Neural cell (in vitro differentiated cells): ENCODE measurements around the gene ALS2CL. TPM values are rescaled to one million over a fixed set of nuclear protein-coding genes. Genes with fewer than 3 reads are reported as not detected.

Experiments used
- H2AFZ ChIP-seq: fragments of 200-600, 300-800 bp; sonication (generic), shearing (Covaris generic); 2 replicates; pipeline ENCODE4 v1.6.0; 2014; ENCODE audit warnings: low read depth, mild to moderate bottlenecking, antibody characterized with exemption, low read length, moderate library complexity
- H3F3A ChIP-seq: fragments of 200-600 bp; shearing (Covaris generic); 2 replicates; pipeline ENCODE4 v1.6.1; 2016; ENCODE audit warnings: mild to moderate bottlenecking, moderate library complexity, mixed read lengths, antibody characterized with exemption, low read length; ENCODE audit not compliant: insufficient read depth, poor library complexity, severe bottlenecking
- H3K27ac ChIP-seq: fragments of 200-600, 300-800 bp; sonication (generic), shearing (Covaris generic); 2 replicates; pipeline ENCODE4 v1.5.1; 2014; ENCODE audit warnings: mild to moderate bottlenecking, low read length, moderate library complexity
- H3K27me3 ChIP-seq: fragments of 300-800, 200-600 bp; sonication (generic), shearing (Covaris generic); 2 replicates; pipeline ENCODE4 v1.6.0; 2014; ENCODE audit warnings: mild to moderate bottlenecking, low read depth, low read length, moderate library complexity; ENCODE audit not compliant: insufficient read depth
- H3K36me3 ChIP-seq: fragments of 300-800, 200-600 bp; sonication (generic), shearing (Covaris generic); 2 replicates; pipeline ENCODE4 v1.5.1; 2014; ENCODE audit warnings: mild to moderate bottlenecking, antibody characterized with exemption, low read length, moderate library complexity; ENCODE audit not compliant: insufficient read depth
- H3K4me2 ChIP-seq: fragments of 300-800, 200-600 bp; sonication (generic), shearing (Covaris generic); 2 replicates; pipeline ENCODE4 v1.6.0; 2014; ENCODE audit warnings: mild to moderate bottlenecking, low read length
- H3K4me3 ChIP-seq: fragments of 300-800, 200-600 bp; sonication (generic), shearing (Covaris generic); 2 replicates; pipeline ENCODE4 v1.5.1; 2014; ENCODE audit warnings: mild to moderate bottlenecking, low read length, moderate library complexity
- H3K79me2 ChIP-seq: fragments of 200-600 bp; shearing (Covaris generic); replicated peaks from 2 replicates; pipeline ENCODE4 v1.6.0; 2014; ENCODE audit warnings: mild to moderate bottlenecking, low read length, moderate library complexity; ENCODE audit not compliant: insufficient read depth
- H3K9ac ChIP-seq: fragments of 300-800, 200-600 bp; sonication (generic), shearing (Covaris generic); 2 replicates; pipeline ENCODE4 v1.6.1; 2016; ENCODE audit warnings: mild to moderate bottlenecking, low read length, mixed read lengths
- H3K9me2 ChIP-seq: fragments of 200-600 bp; shearing (Covaris generic); 2 replicates; pipeline ENCODE4 v1.6.1; 2016; ENCODE audit warnings: mild to moderate bottlenecking, low read length, mixed read lengths; ENCODE audit not compliant: insufficient read depth
- H3K9me3 ChIP-seq: fragments of 200-600, 300-800 bp; sonication (generic), shearing (Covaris generic); 2 replicates; pipeline ENCODE4 v1.6.1; 2016; ENCODE audit warnings: mild to moderate bottlenecking, mixed run types, low read length, moderate library complexity, mixed read lengths
- H4K20me1 ChIP-seq: fragments of 200-600 bp; shearing (Covaris generic); 2 replicates; pipeline ENCODE4 v1.6.1; 2016; ENCODE audit warnings: mild to moderate bottlenecking, mixed run types; ENCODE audit not compliant: insufficient read depth
- EP300 ChIP-seq: fragments of 450-650 bp; conservative IDR thresholded peaks from 2 replicates; pipeline ENCODE4 v1.6.1; 2014; ENCODE audit warnings: antibody characterized with exemption, mild to moderate bottlenecking, moderate library complexity; ENCODE audit not compliant: poor library complexity, severe bottlenecking
- EZH2 ChIP-seq: fragments of 200-600, 300-800 bp; shearing (Covaris generic), sonication (generic); IDR thresholded peaks from 2 replicates; pipeline ENCODE4 v1.6.1; 2014; ENCODE audit warnings: antibody characterized with exemption, low read length, borderline replicate concordance, mild to moderate bottlenecking; ENCODE audit not compliant: insufficient read depth, poor library complexity, severe bottlenecking
- MXI1 ChIP-seq: fragments of 450-650 bp; conservative IDR thresholded peaks from 2 replicates; pipeline ENCODE4 v1.6.1; 2014; ENCODE audit warnings: antibody characterized with exemption, mild to moderate bottlenecking; ENCODE audit not compliant: poor library complexity, severe bottlenecking
- POLR2AphosphoS5 ChIP-seq: IDR thresholded peaks from 2 replicates; pipeline ENCODE4 v1.6.1; 2012
- RAD21 ChIP-seq: fragments of 450-650 bp; conservative IDR thresholded peaks from 2 replicates; pipeline ENCODE4 v1.6.1; 2014; ENCODE audit warnings: antibody characterized with exemption, mild to moderate bottlenecking, moderate library complexity
- REST ChIP-seq: IDR thresholded peaks from 2 replicates; pipeline ENCODE4 v1.6.1; 2012; ENCODE audit warnings: borderline replicate concordance
- SMC3 ChIP-seq: fragments of 450-650 bp; conservative IDR thresholded peaks from 2 replicates; pipeline ENCODE4 v1.6.1; 2014; ENCODE audit warnings: antibody characterized with exemption, mild to moderate bottlenecking, moderate library complexity; ENCODE audit not compliant: poor library complexity
- TAF1 ChIP-seq: IDR thresholded peaks from 2 replicates; pipeline ENCODE4 v1.6.1; 2012; ENCODE audit warnings: low read depth
- polyA plus RNA-seq: library from polyadenylated mRNA; depleted of rRNA; stranded (reverse); fragments of >200 nt; gene quantifications from 2 replicates; pipeline ENCODE4 v1.2.3, GENCODE V29; 2014
- TF ChIP-seq, protein P1 (sequence below): fragments of 450-650 bp; IDR thresholded peaks from 2 replicates; pipeline ENCODE4 v1.5.1; 2014; ENCODE audit warnings: antibody characterized with exemption, mild to moderate bottlenecking, moderate library complexity; ENCODE audit not compliant: poor library complexity, severe bottlenecking

ALS2CL gene
- polyA plus RNA-seq, 1 donor from 2014 or later: 0.11 TPM

DNA sequence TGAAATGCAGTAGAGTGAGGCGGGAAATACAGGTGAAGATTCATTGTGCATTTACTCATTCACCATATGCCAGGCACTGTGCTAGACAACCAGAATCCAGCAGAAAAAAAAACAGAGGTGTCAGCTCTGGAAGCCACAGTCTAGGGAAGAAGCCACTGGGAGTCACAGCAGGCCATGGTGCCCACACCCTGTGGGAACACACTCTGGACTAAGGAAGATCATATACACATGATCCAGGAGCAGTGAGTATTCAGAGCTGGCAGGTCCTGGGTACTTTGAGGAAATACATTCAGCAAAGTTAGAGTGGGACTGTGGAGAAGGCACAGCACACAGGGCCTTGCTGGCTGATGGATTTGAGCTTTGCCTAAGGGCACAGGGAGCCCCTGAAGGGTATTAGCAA, 66.4 kb downstream of the ALS2CL start:
- H3K4me2 ChIP-seq: no peak overlapping the region
- no peak for TF ChIP-seq EZH2
- TF ChIP-seq TAF1: no peak
- TF ChIP-seq SMC3: no peak
- TF ChIP-seq POLR2AphosphoS5: no peak
- no peak for TF ChIP-seq RAD21
- TF ChIP-seq REST: no peak
- no peak for TF ChIP-seq MXI1
- TF ChIP-seq EP300: no peak
- TF ChIP-seq, protein P1, sequence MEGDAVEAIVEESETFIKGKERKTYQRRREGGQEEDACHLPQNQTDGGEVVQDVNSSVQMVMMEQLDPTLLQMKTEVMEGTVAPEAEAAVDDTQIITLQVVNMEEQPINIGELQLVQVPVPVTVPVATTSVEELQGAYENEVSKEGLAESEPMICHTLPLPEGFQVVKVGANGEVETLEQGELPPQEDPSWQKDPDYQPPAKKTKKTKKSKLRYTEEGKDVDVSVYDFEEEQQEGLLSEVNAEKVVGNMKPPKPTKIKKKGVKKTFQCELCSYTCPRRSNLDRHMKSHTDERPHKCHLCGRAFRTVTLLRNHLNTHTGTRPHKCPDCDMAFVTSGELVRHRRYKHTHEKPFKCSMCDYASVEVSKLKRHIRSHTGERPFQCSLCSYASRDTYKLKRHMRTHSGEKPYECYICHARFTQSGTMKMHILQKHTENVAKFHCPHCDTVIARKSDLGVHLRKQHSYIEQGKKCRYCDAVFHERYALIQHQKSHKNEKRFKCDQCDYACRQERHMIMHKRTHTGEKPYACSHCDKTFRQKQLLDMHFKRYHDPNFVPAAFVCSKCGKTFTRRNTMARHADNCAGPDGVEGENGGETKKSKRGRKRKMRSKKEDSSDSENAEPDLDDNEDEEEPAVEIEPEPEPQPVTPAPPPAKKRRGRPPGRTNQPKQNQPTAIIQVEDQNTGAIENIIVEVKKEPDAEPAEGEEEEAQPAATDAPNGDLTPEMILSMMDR: no peak

DNA sequence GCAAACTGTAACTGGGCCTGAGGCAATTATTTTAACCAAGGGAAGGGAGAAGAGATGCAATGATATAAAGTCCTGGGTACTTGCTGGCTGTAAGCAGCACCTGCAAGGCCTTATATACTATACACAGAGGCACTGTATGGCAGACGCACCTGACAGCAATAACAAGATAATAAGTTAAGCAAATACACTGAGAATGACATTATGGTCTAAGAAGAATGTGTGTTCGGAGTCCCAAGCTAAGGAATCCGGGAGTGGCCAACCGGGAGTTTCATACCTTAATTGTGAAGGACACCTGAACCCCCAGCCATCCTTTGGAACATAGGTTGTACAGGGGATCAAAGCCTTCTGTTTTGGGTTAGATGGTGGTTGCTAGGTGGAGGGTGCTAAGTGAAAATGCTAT, 67.4 kb downstream of the ALS2CL start:
- H3K4me2 ChIP-seq: no peak overlapping the region
- H3K27me3 ChIP-seq: no peaks in the 10 kb centered on the region
- H3K9ac ChIP-seq: no peak overlapping the region
- H3F3A ChIP-seq: no peaks in the 10 kb centered on the region
- no peaks in the 10 kb centered on the region for H3K79me2 ChIP-seq
- no peaks in the 10 kb centered on the region for H3K36me3 ChIP-seq
- no peak overlapping the region for H2AFZ ChIP-seq
- H4K20me1 ChIP-seq: no peaks in the 10 kb centered on the region
- no peaks in the 10 kb centered on the region for H3K9me2 ChIP-seq
- no peak overlapping the region for H3K27ac ChIP-seq
- no peak overlapping the region for H3K4me3 ChIP-seq
- TF ChIP-seq MXI1 (no peak), POLR2AphosphoS5 (no peak), REST (no peak), SMC3 (no peak), EZH2 (no peak), TAF1 (no peak), EP300 (no peak), RAD21 (no peak)
- TF ChIP-seq, protein P1: no peak
- no peaks in the 10 kb centered on the region for H3K9me3 ChIP-seq

More for the DNA sequence above, 66.4 kb downstream of the ALS2CL start:
- H3K27me3 ChIP-seq: no peaks in the 10 kb centered on the region
- no peaks in the 10 kb centered on the region for H3F3A ChIP-seq
- no peak overlapping the region for H2AFZ ChIP-seq
- no peaks in the 10 kb centered on the region for H3K36me3 ChIP-seq
- no peak overlapping the region for H3K4me3 ChIP-seq
- H3K27ac ChIP-seq: no peak overlapping the region
- H3K9ac ChIP-seq: no peak overlapping the region
- H4K20me1 ChIP-seq: no peaks in the 10 kb centered on the region
- no peaks in the 10 kb centered on the region for H3K9me2 ChIP-seq
- no peaks in the 10 kb centered on the region for H3K79me2 ChIP-seq
- H3K9me3 ChIP-seq: no peaks in the 10 kb centered on the region
